T47D (cell line): ENCODE measurements around the gene PRIMPOL.
"Not testable (repeated sequence)": the region's sequence is repeated elsewhere in the genome, so short reads cannot be mapped to it uniquely, and the experiment has no call there.

ENCODE experiments used
- DNase-seq, 2 experiments: peaks; one replicate each; pipeline versions ENCODE4 v3.0.0 to v3.0.0-alpha.2; 2011 to 2012; ENCODE audit warnings: low read depth in 1 of 2, low spot score in 1 of 2
- JUND ChIP-seq: IDR thresholded peaks from 2 replicates; pipeline ENCODE4 v1.6.1; 2012; ENCODE audit warnings: low read depth
- in situ Hi-C: cut with HindIII; loops from 2 replicates; pipeline ENCODE4 v1.10.0; 2016; ENCODE audit warnings: low sequenced_read_pairs, low pct_unique_long_range_greater_than_20kb

The PRIMPOL gene

GRCh38 chr4:184649026-184649970, at the start of gene PRIMPOL, which contains the start of gene CASP3:
TSS of gene PRIMPOL (plus strand) at chr4:184649738. CDS start at chr4:184657141, 7,403 bp downstream.
TSS of gene CASP3 (minus strand) at chr4:184649447. CDS start at chr4:184638453, 10,994 bp downstream.
- in situ Hi-C loops, result no loop called here
- DNase-seq, result peak; percentile 24 to 95
- no peak for TF ChIP-seq JUND

GRCh38 chr4:184600982-184601381, 48.6 kb upstream of the PRIMPOL start:
- DNase-seq, in situ Hi-C loops: not testable (repeated sequence)

- DNase-seq, in situ Hi-C loops: not testable (repeated sequence)
Observed at GRCh38 chr4:184602857-184603256, 46.7 kb upstream of the PRIMPOL start.

- in situ Hi-C loops, DNase-seq: not testable (repeated sequence)
Observed at GRCh38 chr4:184607429-184607828, 42.1 kb upstream of the PRIMPOL start.

- in situ Hi-C loops, result no loop called here
- TF ChIP-seq JUND, result no peak
Observed at GRCh38 chr4:184612074-184612473, 37.5 kb upstream of the PRIMPOL start.

GRCh38 chr4:184613405-184613804, 36.1 kb upstream of the PRIMPOL start:
- DNase-seq, result no peak
- TF ChIP-seq JUND, result no peak
- in situ Hi-C loops, result no loop called here

More at GRCh38 chr4:184612074-184612473, 37.5 kb upstream of the PRIMPOL start:
- no peak for DNase-seq

- no peak for DNase-seq
- TF ChIP-seq JUND, result no peak
- in situ Hi-C loops, result no loop called here
Observed at GRCh38 chr4:184614509-184614908, 35.0 kb upstream of the PRIMPOL start.

GRCh38 chr4:184616168-184616567, 33.4 kb upstream of the PRIMPOL start:
- in situ Hi-C loops, DNase-seq: not testable (repeated sequence)

- TF ChIP-seq JUND, result no peak
- in situ Hi-C loops, result no loop called here
- DNase-seq, result no peak
Observed at GRCh38 chr4:184616633-184617551, 32.6 kb upstream of the PRIMPOL start.

GRCh38 chr4:184617600-184618196, 31.8 kb upstream of the PRIMPOL start:
- no peak for DNase-seq
- in situ Hi-C loops, result no loop called here
- TF ChIP-seq JUND, result no peak

GRCh38 chr4:184620212-184620867, 29.2 kb upstream of the PRIMPOL start:
- TF ChIP-seq JUND, result no peak
- DNase-seq, result no peak
- in situ Hi-C loops, result no loop called here

- TF ChIP-seq JUND, result no peak
- DNase-seq, result no peak
- in situ Hi-C loops, result no loop called here
Observed at GRCh38 chr4:184621518-184621917, 28.0 kb upstream of the PRIMPOL start.

GRCh38 chr4:184624504-184624903, 25.0 kb upstream of the PRIMPOL start:
- in situ Hi-C loops, DNase-seq: not testable (repeated sequence)
